ENCODE data around the gene RAB33B. TPM values are rescaled to one million over a fixed set of nuclear protein-coding genes. Genes with fewer than 3 reads are reported as not detected.

The RAB33B gene
- total RNA-seq, 1 donor from 2014 or later, result 11.1 TPM

GRCh38 chr4:139450586-139450985 lies 3.3 kb upstream of the RAB33B start:
- Histone ChIP-seq H3K4me3 (no peak overlapping the region), H3K27me3 (ENCODE audit: low read depth) (no peaks in the 10 kb centered on the region), H3K36me3 (no peaks in the 10 kb centered on the region), H3K9me3 (no peaks in the 10 kb centered on the region), H3K4me1 (peaks cover 27% of the 10 kb centered on the region), H3K27ac (no peak overlapping the region)
- no peak for ATAC-seq
- intact Hi-C loops (cut with DNase I), result no loop called here
- DNase-seq, result no peak
- no peak for TF ChIP-seq CTCF (IDR thresholded peaks at IDR 0.05)

DNA sequence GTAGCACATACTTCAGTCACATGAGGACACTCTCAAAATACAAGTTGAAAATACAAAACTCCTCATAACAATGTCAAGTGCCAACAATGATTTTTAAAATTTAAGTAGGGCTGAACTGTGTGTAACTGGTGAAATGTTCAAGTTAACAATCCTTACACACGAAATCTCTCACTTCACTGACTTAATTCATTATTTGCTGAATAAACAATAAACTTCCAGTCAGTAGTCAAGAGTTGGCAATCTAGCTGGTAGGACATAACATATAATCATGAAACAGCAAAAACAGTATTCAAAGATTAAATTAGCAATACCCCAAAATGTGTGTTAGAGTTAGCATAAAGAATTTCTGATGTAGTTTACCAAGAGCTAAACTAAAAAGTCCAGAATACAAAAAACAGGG lies 1.9 kb upstream of the RAB33B start:
- TF ChIP-seq CTCF (IDR thresholded peaks at IDR 0.05), result no peak
- no peaks in the 10 kb centered on the region for H3K9me3 ChIP-seq
- ATAC-seq (no peak), DNase-seq (no peak)
- H3K4me1 ChIP-seq, result peaks cover 41% of the 10 kb centered on the region
- no peak overlapping the region for H3K27ac ChIP-seq
- H3K4me3 ChIP-seq, result peak overlapping the region; percentile 94
- H3K27me3 ChIP-seq (ENCODE audit: low read depth), result no peaks in the 10 kb centered on the region
- intact Hi-C loops (cut with DNase I), result no loop called here
- no peaks in the 10 kb centered on the region for H3K36me3 ChIP-seq

GRCh38 chr4:139453041-139453370 lies 915 bp upstream of the RAB33B start:
- H3K36me3 ChIP-seq, result no peaks in the 10 kb centered on the region
- ATAC-seq, result peak; percentile 44 to 55
- DNase-seq, result no peak
- peaks cover 49% of the 10 kb centered on the region for H3K4me1 ChIP-seq
- H3K4me3 ChIP-seq, result peak overlapping the region; percentile 94
- no peaks in the 10 kb centered on the region for H3K27me3 ChIP-seq (ENCODE audit: low read depth)
- peak; percentile 28 for TF ChIP-seq CTCF (IDR thresholded peaks at IDR 0.05)
- H3K27ac ChIP-seq, result peak overlapping the region; percentile 97
- intact Hi-C loops (cut with DNase I), result no loop called here
- no peaks in the 10 kb centered on the region for H3K9me3 ChIP-seq

DNA sequence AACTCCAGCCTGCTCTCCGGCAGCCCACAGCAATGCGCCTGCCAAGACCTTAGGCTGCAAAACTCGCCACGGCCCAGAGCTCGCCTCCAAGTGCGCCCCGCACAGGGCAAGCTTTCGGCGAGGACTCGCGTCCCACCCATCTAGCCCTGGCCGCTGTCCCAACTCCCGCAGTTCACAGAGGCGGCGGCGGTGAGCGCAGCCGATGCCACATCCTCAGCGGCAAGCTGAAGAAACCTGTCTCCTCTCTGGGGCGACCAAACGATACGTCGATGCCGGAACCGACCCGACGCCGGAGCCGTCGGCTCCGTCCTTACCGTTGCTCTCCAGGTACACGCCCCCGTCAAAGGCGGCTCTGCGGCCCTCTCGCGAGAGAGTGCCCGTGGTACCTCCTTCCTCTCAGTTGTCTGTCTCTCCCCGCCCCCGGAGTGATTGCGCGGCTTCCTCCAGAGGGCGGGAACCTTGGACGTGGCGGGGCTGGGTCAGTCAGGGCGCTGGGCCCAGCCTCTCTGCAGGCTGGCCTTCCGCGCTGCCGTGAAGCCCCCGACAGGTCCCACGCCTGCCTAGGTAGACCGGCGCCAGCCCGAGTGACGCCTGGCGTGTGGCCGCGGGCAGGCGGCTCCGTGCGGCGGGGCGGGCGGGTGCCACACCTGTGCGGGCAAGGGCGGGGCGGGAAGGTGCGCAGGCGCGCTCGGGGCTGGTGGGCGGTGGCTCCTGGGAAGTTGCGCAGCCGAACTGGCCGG lies 380 bp upstream of the RAB33B start:
- Histone ChIP-seq H3K27ac (peak overlapping the region; percentile 97), H3K4me3 (peak overlapping the region; percentile 94), H3K27me3 (ENCODE audit: low read depth) (no peaks in the 10 kb centered on the region), H3K4me1 (peaks cover 55% of the 10 kb centered on the region), H3K9me3 (no peaks in the 10 kb centered on the region), H3K36me3 (no peaks in the 10 kb centered on the region)
- peak; percentile 4 for TF ChIP-seq CTCF (IDR thresholded peaks at IDR 0.05)
- intact Hi-C loops (cut with DNase I), result no loop called here
- DNase-seq (peak; percentile 99), ATAC-seq (peak; percentile 98)

DNA sequence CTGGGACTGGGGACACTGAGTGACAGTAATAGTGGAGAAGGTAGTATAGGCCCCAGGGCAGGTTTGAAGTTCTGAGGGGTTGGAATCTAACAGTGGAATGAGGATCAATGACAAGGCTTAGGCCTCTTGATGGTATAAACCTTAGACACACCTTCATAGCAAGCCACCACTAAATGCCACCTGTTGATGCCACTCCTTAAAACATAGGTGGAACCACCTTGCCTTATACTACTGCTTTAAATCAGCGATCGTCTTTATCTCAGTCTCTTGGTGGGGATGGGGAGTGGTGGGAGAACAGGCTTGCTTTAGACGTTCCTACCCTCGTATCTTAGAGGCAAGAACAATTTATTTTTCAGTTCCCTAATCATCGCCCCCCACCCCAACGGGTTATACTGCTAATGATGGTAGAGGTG lies 1.2 kb downstream of the RAB33B start:
- Histone ChIP-seq H3K9me3 (no peaks in the 10 kb centered on the region), H3K4me3 (peak overlapping the region; percentile 94), H3K27ac (peak overlapping the region; percentile 97), H3K27me3 (ENCODE audit: low read depth) (no peaks in the 10 kb centered on the region), H3K36me3 (no peaks in the 10 kb centered on the region), H3K4me1 (peaks cover 55% of the 10 kb centered on the region)
- DNase-seq, result no peak
- ATAC-seq, result no peak
- intact Hi-C loops (cut with DNase I), result no loop called here
- no peak for TF ChIP-seq CTCF (IDR thresholded peaks at IDR 0.05)

Measured in lower lobe of right lung (tissue), 2 donors.